HK-2 (cell line): Measurements from ENCODE around the gene PTPRN2.
"Not testable (repeated sequence)": the region's sequence is repeated elsewhere in the genome, so short reads cannot be mapped to it uniquely, and the experiment has no call there.

Experiments used
- DNase-seq: peaks from one replicate; pipeline ENCODE4 v3.0.0-alpha.2; 2018; ENCODE audit not compliant: unreplicated experiment

PTPRN2 gene

DNA sequence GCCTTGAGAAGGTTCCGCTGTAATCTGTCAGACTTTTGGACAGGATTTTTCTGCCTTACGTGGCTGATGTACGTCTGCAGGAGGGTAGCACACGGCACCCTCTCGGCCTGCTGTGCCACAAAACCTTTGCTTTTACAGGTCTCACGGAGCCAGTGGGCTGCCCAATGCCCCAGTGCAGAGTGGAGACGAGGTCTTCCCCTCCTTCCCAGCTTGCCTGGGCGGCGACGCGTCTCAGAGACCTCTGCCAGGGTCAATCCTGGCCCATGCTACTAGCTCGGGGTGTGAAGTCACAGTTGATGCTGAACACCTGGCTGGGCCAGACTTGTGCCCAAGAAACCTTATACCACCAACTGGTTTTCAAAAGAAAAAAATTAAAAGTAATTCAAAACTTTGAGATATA is 724.4 kb downstream of the PTPRN2 start:
- DNase-seq, result no peak

DNA sequence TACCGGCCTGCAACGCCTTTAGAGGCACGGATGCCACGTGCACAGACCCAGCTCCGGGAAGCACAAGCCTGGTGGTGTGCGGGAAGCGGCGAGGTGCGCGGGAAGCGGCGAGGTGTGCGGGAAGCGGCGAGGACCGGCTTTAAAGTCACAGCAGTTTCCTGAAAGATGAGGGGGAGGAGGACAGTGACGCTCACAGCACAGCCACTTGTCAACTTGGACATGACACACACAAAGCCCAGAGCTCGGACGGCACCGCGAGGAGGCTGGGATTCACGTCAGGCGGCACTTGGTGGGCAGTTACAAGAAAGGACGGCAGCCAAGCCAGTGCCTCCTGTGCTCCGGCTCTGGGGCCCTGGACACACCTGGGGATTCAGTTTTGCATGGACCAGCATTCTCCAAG is 724.9 kb downstream of the PTPRN2 start:
- DNase-seq, result no peak

DNA sequence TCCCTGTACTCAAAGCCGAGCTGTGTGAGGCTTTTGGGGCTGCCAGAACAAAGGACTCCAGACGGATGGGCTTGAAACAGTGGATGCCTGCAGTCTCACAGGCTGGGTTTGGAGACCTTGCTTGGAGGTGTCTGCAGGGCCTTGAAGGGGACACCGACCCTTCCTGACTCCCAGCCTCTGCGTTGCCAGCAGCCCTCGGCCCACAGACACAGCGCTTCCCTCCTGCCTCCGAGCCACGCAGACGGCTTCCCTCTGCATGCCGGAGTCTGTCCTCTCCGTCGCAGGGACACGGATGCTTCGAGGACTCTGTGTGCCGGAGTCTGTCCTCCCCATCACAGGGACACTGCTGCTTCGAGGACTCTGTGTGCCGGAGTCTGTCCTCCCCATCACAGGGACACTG is 726.1 kb downstream of the PTPRN2 start:
- no peak for DNase-seq

DNA sequence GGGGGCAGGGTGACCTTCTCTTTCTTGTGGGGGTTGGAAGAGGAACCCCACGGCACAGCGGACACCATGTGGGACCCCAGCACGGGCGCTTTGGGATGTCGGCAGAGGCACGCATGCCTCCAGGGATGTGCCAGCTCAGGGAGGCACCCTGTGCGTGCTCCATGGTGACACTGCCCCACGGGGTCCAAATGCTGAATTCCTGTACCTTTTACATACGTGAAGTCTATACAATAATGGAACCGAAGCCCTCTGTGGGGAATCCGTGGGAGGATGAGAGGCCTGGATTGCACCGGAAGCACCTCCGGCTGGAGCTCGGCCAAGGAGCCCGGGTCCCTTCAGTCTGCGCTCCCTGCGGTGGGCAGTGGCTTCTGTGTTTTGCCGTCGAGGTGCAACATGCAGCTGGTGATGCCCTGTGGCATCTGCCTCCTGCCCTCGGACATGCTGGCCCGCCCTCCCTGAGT is 726.6 kb downstream of the PTPRN2 start:
- DNase-seq, result no peak

DNA sequence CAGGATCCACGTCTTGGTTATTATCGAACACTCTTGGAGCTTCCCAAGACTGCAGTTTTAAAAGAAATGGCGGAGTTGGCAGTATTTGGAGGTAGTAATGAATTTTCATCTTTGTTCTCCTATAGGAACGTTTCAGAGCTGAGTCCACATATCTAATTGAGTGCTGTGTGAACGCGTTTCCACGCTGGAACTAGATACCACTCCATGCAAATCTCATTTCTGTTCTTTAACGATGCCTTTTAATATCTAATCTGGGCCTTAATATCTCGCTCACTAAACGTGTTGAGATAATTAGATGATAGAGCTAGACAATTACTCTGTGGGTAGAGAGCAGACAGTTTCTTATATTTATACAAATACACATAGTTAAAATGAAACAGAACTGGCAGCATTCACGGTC is 727.2 kb downstream of the PTPRN2 start:
- DNase-seq, result no peak

DNA sequence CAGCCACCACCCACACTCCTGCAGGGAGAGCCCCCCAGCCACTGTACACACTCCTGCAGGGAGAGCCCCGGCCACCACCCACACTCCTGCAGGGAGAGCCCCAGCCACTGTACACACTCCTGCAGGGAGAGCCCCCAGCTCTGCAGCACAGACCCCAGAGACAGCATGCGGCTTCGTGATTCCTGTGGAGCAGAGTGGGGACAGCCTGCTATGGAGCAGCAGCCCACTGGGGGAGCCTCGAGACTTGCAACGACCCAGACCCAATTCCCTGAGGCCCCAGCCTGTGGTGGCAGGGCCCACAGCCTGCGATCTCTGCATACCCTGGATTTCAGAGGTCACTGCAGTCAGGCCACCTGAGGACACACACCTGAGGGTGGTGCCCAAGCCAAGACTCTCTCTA is 727.7 kb downstream of the PTPRN2 start:
- DNase-seq, result no peak

DNA sequence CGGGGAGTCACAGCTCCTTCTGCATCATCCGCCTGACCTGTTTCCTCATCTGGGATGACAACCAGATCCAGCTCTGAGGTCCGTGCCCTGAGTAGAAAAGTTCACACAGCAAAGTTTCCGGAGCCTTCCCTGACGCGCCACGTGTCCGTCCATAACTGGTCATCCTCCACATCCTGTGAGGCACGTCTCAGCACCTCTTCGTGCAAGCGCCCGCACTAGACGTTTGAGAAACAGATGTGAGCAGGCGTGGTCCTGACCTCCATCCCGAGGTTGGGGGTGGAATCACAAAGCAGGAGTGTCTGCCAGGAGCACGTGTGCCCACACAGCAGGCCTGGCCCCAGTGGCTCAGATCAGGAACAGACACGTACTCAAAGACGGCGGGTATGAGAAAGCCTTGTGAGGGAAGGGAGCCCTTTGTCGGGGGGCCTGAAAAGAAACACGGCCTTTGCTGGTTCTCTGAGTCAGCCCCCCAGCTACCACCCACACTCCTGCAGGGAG is 730.0 kb downstream of the PTPRN2 start:
- no peak for DNase-seq

DNA sequence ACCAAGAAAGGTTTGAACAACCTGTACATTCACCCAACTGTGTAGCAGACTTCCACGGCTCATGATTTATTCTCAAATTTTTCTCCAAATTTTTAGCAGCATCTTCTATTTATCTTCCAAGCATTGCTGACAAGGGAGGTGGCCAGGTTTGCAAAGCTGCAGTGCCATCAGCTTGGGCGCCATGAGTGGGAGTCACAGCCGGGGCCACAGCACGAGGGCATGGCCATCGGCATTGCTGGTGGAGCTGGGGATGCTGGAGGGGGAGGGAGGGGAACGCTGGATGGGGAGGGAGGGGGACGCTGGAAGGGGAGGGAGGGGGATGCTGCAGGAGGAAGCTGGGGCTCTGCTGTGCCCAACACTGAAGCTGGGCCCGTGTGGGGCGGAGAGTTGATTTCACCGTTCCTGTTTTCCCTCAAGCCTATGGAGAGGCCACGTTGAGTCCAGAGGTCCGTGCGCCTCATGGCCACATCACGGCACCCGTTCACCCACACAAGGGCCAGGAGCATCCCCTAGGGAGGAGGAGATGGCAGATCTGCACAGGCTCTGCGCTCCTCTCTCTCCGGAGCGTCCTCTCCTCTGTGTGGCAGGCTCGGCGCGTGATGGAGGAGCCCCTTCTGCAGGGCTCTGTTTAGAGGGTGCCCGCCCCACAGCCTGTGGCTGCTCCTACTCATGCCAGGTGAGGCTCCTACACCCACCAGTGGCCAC is 730.6 kb downstream of the PTPRN2 start:
- DNase-seq, result no peak

DNA sequence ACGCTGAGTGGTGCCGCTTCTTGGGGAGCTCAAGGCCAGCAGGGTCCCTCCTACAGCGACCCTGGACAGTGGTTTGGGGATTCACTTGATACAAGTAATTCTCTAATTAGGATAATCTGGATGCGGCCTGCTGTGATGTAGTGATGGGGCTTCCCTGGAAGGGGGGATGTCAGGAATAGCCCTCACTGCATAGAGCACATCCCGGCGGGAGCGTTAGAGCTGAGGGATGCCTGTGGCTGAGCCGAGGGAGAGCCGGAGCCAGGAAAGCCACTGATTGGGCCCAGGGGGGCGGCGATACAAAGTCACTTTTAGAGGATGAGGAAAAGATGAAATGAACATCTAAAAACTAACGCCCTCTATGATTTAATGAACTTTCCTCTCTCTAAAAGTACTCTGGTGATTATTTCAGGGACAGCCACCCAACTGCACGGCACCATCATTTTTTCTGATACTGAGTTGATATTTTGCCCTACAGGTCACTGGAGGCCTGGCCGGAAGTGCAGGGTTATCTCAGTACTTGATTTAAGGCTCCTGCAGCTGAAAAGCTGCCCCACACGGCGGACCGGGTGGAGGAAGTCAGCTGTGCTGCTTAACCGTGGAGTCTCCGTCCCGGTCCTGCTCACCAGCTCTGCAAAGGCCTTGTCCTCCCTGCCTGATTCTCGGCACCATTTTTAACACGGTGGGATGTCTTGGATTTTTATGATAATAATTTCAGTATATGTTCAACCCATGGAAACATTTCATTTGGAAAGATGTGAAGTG is 732.0 kb downstream of the PTPRN2 start:
- no peak for DNase-seq

DNA sequence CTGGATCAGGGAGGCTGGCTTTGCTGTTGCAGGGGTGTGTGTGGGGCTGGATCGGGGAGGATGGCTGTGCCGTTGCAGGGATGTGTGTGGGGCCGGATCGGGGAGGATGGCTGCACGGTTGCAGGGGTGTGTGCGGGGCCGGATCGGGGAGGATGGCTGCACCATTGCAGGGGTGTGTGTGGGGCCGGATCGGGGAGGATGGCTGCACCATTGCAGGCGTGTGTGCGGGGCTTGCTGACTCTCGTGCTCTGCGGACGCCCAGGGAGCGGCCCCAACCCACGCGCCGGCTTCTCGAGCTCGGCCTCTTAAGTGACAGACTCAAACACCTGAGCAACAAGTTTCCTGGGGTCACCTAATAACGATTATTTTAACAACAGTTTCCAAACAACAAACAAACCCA is 732.6 kb downstream of the PTPRN2 start:
- DNase-seq, result no peak

DNA sequence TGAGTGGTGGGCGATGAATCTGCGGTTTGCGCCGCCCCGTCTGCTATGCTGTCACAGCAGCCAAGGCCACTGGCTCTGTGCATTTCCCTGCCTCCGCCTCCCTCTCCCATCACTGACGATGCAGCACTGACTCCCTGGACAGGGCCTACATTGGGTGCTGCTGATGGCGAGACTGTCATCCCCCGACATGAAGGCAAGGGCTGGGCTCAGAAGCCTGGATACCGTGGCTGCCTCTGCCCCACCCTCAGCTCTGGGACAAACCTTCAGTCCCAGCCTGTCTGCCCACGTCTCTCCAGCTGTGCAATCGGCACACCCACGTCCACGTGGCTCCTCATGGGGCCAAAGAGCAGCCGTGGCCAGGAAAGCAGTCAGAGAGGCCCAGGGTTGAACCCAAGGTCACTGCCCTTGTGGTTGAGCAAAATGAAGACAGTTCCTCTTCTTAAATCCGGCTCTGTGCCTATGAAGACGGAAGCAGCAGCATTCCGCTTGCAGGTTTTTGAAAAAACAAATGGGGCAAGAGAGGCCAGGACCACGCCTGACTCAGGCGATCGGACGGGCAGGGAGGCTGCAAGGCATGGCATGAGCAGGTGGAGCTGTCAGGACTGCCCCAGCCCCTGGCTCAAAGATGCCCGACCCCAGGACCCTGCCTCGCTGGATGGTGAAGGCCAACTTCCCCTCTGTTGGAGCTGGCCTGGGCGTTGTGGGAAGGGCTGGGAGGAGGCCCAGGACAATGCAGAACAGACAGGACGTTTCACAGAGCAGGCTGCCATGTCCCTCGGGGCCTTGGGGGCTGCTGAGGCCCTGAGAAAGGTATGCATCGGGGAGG is 733.3 kb downstream of the PTPRN2 start:
- no peak for DNase-seq

DNA sequence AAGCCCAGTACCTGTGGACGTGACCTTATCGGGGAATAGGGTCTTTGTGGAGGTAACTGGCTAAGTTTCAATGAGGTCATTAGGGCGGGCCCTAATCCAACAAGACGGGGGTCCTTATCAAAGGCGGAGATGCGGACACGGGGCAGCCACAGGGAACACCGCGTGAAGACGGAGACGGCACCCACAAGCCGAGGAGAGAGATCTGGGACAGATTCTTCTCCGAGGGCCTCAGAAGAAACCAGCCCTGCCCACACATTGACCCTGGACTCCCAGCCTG is 733.9 kb downstream of the PTPRN2 start:
- DNase-seq, result no peak

DNA sequence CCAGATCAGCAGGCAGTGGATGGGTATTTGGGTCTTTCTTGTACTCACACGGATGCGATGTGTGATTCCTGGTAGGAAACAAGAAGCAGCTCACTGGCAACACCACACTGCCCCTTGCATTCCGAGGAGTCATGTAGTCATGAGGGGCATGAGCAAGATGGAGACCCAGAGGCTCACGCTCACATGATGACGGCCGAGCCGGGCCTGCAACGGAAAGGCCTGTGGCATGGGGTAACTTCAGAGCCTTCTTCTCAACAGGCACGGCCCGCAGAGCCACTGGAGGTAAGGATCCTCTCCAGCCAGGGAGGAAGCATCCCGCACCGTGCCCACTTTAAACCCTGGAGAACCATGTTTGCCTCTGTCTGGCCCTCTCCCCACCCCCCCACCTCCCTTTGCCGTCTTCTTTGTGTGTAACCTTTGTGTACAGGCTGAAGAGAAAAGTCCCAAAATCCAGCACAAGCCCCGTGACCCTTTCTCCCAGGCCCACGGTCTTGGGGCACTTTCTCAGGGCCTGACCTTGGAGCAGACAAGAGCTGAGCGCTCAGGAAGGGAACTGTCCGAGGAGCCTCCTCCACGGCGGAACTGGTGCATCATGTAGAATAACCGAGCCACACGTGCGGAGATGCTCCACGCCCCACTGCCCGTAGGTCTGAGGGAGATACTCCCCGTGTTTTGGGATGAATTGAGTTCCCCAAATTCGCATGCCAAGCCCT is 734.4 kb downstream of the PTPRN2 start:
- no peak for DNase-seq

DNA sequence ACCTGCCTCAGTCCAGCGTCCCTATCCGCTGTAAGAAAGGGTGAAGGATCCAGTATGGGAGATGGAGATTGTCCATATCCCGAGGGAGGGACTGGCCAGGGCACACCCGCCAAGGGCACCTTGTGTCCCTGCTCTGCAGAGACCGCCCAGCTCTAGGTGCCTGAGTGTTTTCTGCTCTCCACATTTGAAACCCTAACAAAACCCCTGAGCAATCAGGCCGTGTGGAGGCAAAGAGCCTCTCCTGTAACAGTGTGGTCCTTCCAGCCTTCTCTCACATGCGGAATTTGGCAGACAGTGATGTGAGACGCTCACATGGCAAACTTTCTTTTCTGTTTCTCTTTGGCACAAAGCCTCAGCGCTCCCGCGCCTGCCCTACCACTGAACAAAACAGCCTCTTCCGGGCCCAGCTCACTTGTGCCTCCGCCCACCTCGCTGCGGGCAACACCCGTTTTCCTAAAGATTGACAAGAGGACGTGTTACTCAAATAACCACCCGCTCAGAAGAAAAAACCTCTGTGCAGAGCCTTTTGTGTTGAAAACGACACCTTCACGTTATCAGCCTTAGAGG is 736.0 kb downstream of the PTPRN2 start:
- no peak for DNase-seq

DNA sequence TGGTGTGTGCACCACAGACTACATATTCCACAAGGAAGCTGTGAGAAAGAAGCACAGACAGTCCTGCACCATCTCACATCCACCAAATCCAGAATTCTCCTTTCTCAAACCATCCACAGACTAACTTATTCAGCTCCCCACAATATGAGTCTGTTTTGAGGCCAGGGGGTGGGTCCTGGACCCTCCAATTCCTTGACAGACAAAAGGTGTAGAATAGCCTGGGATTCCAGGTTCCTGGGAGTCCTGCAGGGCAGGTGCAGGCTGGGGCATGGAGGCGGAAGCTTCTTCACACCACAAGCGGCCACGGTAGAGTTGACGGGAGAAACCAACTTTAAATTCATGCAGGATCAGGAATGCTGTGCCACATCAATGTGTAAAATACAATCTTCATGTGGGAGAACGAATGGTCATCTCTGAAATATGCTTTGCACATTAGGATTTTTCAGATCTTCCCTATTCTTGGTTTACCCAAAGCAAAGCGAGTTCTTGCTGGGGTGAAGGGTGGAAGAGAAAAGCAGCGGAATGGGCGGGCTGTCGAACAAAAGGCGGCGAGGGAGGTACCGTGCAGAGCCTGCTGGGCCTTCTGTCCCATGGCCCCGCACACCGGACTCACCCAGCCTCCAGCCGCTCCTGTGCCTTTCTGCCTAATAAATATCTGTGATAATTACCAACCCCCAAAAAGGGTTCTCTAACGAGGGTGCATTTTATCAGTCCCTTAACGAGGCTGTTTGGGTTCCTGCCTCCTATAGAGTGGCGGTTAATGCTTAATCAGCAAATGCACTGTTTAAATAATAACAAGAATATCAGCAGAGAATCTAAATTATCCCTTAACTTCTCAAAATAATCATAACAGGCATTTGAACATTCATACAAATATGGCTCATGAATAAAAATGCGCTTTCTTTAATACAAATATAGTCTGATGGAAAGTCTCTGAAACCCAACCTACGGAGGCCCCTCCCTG is 736.9 kb downstream of the PTPRN2 start:
- DNase-seq, result no peak

DNA sequence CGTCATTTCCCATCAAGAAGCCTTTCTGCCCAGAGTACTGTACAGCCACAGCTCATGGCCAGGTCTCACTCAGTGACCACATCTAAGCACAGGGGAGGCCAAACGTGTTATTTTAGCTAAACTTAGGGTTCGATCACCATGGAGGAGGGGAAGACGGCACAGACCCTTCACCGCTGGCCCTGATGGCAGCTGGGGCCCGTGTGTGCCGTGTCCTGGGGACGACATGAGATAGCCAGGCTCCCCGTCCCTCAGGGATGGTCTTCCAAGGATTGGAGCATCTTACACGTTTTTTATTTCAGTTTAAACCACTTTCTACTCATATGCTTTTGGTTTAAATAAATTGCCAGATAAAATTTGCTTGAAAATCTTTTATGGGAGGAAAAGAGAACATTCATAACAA is 737.9 kb downstream of the PTPRN2 start:
- DNase-seq, result no peak

DNA sequence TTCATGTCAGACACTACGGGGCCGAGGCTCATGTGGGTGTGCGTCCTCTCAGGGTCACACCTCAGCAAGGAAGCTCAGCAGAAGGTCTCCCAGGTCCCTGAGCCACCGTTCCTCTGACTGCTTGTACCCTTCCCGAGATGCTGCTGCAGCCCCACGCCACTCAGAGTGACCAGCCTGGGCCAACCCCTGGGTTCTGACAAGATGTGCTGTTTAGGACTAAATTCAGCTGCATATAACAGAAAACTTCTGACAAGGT is 738.4 kb downstream of the PTPRN2 start:
- no peak for DNase-seq

DNA sequence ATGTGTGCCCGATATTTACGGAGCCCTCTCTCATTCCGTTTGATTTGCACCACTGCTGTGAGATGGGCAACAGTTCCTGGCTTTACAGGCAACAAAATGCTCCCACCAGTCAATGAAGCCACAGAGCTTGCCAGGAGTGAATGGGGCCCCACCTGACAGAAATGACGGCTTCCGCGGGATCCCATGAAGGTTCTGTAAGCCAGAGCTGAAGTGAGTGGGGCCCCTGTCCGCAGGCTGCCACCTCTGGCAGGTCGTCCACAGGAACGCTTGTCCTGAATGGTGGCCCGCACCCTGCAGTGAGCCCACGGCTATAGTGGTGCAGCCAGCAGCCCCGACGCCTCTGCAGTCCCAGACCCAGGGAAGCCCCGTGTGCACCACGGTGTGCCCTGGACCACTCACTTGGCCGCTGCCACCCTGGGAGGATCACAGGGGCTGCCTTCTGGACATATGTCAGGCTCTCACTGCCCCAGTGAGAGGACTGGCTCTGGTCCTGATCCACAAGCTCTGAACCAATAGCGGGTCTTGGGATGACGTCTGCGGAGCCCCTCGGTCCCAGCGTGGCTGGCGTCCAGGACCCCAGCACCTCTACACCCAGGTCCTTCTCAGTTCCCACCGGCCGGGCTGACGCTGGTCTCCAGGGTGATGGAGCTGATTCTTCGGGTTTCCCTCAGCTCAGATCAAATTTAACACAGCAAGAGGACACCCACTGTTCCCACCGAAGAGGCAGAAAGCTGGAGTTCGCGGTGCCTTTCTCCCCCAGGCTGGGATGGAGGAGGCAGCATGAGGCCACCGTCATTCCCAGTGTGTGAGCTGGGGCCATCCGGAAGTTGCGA is 738.9 kb downstream of the PTPRN2 start:
- DNase-seq, result no peak

DNA sequence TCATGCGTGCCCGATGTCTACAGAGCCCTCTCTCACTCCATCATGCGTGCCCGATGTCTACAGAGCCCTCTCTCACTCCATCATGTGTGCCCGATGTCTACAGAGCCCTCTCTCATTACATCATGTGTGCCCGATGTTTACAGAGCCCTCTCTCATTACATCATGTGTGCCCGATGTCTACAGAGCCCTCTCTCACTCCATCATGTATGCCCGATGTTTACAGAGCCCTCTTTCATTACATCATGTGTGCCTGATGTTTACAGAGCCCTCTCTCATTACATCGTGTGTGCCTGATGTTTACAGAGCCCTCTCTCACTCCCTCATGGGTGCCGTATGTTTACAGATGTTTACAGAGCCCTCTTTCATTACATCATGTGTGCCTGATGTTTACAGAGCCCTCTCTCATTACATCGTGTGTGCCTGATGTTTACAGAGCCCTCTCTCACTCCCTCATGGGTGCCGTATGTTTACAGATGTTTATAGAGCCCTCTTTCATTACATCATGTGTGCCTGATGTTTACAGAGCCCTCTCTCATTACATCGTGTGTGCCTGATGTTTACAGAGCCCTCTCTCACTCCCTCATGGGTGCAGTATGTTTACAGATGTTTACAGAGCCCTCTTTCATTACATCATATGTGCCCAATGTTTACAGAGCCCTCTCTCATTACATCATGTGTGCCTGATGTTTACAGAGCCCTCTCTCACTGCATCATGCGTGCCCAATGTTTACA is 739.7 kb downstream of the PTPRN2 start:
- not testable (repeated sequence) for DNase-seq
